DLD1 (cell line): ENCODE data around the gene CTDSP2.
"Not testable (repeated sequence)": the region's sequence is repeated elsewhere in the genome, so short reads cannot be mapped to it uniquely, and the experiment has no call there.

Experiments
- in situ Hi-C: cut with HindIII; loops from 2 replicates; pipeline ENCODE4 v1.10.0; 2017; ENCODE audit warnings: low sequenced_read_pairs

Gene CTDSP2

GRCh38 chr12:57836442-57837375 lies 9.8 kb downstream of the CTDSP2 start:
- in situ Hi-C loops, result no loop called here

DNA sequence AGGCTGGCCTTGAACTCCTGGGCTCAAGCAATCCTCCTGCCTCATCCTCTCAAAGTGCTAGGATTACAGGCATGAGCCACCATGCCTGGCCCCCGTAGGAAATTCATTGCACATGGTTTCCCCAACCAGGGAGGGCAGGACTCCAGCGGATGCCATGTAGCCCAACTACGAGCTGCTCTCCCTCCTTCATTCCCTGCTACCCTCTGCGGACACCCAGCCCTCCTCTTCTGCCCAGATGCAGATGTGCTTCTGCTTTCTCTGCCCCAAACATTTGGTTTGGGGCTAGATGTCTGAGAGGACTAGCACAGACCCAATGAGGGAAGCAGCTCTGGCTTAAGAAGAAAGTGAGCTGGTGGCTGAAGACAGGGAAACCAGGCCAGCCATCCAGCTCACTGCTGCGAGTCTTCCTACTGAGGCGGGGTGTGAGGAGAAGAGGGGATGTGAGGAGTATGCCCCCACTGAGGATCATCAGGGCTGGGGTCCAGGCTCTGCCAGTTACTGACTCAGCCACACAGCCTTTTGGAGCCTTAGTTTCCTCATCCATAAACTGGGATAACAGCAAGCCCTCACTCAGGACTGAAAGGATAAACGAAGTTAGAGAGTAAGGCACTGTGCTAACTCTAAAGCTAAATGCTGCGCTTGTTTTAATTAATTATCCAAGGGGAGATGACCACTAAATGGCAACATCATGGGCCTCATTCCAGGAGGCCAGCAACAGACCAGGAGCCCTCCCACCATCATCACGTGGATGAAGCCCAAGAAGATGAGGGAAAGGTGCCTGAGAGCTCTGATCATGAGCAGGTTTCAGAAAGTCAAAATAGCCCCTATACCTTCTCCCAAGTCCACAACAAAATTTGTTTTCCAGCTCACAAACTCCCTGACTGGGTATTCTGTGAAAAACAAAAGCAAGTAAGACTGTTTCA lies 10.9 kb downstream of the CTDSP2 start:
- in situ Hi-C loops, result no loop called here

- in situ Hi-C loops, result no loop called here
Measured at GRCh38 chr12:57834086-57834876, 12.2 kb downstream of the CTDSP2 start.

DNA sequence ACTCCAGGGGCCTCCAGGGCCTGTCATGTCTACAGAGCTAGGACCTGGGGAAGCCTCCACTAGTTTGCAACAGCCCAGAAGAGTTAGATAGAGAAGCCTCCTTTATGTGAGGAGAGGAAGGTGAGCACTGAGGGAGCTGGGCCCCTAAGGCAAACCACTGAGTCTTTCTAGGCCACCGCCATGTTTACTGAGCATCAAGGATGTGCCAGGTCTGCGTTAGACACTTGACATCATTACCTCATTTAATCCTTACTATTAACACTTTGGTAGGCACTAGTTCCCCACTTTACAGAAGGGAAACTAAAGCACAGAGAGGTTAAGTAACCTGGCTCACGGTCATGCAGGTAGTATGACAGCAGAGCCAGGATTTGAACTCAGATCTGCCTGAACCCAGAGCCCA lies 12.9 kb downstream of the CTDSP2 start:
- in situ Hi-C loops, result no loop called here

- in situ Hi-C loops, result no loop called here
Measured at GRCh38 chr12:57832966-57833365, 13.6 kb downstream of the CTDSP2 start.

DNA sequence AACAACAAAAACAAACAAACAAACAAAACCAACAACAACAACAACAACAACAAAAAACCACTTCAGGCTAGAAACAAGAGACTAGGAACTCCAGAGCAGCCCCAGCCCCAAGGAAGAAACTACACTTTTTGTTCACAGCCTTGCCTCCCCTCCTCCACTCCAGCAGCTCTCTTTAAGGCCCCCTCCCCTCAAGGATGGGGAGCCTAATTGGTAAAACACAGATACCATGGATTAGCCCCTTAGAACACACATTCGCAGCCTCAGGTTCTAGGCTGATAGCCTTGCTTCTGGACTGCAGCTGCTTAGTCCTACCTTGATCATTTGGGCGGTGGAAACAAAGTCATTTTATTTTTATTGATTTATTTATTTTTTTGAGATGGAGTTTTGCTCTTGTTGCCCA lies 16.1 kb downstream of the CTDSP2 start:
- in situ Hi-C loops, result no loop called here

DNA sequence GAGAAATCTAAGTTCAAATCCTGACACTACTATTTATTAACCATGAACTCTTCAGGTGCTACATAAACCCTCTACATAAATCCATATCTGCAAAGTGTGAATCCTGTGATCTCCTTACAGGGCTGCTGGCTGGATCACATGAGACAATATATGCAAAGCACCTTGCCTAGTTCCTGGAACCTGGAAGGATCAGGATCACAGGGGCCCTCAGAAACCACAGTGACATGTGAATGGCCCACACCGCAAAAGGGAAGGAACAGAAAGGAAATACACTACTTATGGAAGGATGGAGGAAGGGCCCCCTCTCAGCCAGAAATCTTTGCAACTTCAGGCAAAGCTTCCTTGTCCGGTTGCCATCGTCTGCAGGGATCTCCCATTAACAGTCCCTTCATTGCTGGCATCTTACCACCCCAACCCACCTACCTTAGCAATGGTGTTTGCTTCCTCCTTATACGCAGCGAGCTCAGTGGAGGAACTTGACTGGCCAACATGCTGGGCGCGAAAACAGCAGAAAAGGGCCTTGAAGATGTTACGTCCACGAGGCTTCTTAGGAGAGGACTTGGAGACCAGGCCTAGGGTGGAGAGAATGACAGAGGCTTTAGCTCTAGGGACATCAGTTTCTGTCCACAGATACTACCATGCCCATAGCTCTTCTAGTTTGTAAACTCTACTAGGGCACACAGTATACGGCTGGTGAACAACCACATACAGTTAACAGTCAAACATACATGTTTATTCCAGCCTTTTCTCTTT lies 17.3 kb downstream of the CTDSP2 start:
- in situ Hi-C loops, result no loop called here

DNA sequence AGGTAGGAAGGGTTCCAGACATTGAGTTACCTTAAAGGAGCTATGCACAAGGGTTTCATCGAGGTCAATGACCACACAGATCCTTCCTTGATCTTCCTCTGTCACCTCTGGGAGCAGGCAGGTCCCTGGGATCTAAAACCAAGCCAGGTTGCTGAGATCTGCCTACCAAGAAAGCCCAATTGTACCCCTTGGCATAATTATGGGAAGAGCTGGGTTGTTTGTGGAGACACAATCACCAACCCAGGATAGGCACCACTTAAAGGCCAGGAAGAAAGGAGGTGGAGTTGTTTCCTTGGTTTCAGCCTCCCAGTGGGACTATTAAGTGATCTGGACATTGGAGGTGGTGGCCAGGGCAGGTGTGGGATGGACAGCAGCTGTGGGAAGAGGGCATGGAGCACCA lies 19.6 kb downstream of the CTDSP2 start:
- in situ Hi-C loops, result no loop called here

DNA sequence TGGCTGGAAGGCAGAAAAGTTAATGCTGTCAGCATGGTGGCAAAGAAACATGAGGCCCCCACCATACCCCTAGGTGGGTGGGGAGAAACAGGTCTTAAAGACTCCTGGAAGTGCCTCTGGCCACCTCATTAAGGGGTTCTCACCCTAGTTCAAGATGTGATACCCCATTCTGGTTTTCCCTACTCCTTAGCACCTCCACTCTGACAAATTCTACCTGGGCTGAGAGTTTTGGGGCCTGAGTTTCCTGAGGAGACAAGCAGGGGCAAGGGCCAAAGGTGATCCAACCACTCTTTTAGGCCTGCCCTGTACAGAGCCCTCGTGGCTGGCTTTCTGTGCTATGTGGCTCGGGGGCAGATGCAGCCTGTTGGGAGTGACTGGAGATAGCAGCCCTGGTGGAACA lies 20.1 kb downstream of the CTDSP2 start:
- in situ Hi-C loops, result no loop called here

GRCh38 chr12:57825451-57825850 lies 21.1 kb downstream of the CTDSP2 start:
- in situ Hi-C loops, result no loop called here

DNA sequence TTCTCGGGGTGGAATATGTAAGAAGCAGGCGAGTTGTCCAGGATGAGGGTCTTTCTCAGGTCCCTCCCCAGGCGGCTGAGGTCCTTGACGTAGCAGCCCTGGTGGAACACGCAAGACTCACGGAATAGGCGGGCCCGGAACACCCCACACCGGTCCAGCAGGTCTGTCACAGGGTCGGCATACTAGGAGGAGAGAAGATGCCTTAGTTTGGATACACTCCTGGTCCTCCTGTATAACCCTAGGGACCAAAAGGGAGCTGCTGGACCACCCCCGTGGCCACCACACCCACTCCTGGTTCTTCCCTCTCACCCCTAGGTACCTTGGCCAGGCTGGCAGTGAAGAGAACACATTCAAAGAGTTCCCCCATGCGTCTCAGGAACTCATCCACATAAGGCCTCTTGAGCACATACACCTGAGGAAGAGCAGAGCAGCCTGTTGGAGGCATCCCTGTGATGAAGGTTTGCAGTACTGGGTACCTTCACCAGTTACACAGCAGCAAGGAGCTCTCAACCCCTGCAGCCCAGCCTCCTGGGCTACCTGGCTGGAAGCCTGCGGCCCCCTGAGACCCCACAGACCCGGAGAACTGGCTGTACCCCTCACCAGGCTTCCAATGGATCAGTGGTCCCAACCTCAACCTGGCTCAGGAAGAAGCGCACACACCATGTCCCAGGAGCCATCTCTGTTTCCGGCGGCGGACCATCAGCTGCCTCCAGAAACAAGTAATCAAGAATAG lies 22.5 kb downstream of the CTDSP2 start:
- in situ Hi-C loops, result no loop called here

DNA sequence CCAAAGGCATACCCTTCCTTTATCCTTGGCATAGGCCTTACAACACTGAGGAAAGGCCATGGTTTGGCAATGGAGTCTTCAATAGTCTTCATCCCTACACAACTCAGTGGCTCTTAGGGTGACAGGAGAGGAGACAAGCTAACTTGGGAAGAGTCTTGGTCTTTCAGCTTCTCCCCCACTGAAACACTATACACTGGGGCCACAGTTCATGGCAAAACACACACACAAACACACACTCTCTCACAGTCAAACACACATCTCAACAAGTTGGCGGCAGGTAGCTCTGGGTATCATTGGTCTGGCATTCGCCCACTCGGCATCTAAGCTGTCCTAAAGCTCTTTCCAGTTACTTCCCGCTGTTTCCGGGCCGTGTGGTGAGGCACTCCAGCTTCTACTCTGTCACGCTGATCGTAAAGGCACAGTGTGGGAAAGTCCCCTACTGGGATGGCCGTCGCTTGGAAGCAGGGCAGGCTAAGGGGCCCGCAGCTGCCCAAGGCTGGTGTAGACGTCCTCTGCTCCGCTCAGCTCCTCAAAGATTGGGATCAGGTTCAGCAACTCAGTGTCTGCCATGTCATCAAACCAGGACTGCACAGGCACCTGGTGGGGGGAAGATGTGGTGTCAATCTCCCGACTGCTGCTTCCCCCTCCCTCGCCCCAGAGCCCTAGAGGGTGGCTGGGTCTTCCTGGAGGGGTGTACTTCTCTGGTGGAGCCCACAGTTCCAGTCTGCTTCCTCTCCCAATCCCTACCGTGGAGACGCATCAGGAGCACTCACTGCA lies 23.2 kb downstream of the CTDSP2 start:
- in situ Hi-C loops, result no loop called here

GRCh38 chr12:57822392-57823130 lies 24.0 kb downstream of the CTDSP2 start:
- in situ Hi-C loops, result no loop called here

DNA sequence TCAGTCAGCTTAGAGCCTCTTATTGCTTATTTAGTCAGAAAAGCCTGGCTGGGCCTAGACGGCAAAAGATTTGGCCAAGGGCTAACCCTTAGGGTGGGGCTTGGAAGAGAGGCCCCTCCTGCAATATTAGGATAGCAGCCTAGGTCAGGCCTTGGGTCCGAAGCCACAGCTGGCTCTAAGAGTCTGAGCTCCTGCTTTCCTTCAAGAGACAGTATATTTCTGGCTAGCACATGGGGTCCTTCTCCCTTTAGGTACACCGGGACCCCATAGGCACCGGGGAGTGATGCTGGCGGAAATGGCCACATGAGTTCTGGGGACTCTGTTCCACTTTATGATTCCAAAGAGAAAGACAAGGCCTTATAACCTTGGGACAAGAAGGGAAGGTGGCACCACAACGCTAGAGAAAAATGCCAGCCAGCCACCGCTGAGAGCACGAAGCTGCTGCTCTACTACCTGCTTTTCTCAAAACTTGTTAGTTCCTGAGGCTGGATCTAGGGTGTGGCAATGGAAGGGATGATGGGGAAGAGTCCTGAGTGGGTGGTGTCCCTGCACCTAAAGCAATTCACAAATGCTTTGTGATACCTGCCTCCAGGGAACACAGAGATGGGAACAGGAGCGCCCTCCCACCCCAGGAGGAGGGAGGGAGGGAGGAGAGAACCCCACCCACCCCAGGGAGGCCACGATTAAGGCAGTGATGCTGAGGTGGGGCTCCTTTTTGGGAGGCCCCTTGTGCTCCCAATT lies 24.9 kb downstream of the CTDSP2 start:
- in situ Hi-C loops, result no loop called here

DNA sequence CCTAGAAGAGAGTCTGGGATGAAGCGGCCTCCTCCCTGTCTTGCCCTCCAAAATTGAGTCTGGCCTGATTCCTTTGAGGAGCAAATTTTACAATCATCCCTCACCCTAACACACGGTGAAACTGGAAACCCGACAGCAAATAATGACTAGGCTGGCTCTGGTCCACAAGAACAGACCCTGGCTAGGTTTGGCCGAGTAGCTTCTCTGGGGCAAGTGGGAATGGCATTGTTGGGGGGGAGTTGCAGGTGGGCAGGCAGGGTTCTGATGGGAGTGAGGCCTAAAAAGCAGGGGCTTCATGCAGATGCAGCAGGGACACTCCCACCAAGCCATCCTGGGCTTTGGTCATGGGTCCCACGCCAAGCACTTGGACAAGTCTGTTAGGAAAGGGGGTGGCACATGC lies 25.5 kb downstream of the CTDSP2 start:
- in situ Hi-C loops, result not testable (repeated sequence)

GRCh38 chr12:57820119-57820518 lies 26.4 kb downstream of the CTDSP2 start:
- in situ Hi-C loops, result not testable (repeated sequence)

- in situ Hi-C loops, result loop anchor here (10.0 kb wide), 1 partner anchor 57 kb away; no protein-coding TSS in a partner anchor
Measured at GRCh38 chr12:57817990-57818331, 28.6 kb downstream of the CTDSP2 start.
